B cell (primary cell): ENCODE data around the gene KRTDAP. TPM values are rescaled to one million over a fixed set of nuclear protein-coding genes. Genes with fewer than 3 reads are reported as not detected.

ENCODE experiments used
- ATAC-seq: fragments of 200-7000 bp; cut with Tn5 transposase; one replicate; pipeline ENCODE4 v1.10.0; 2021; ENCODE audit warnings: low read depth, mild to moderate bottlenecking, moderate number of reproducible peaks, moderate library complexity
- CTCF ChIA-PET: fragments of 350-600 bp; sonication (Branson Sonifier 250); formaldehyde crosslinking; loops from one replicate; lab custom pipeline; 2021; ENCODE audit warnings: antibody characterized with exemption, inconsistent platforms; lab: Charles Lee
- POLR2A ChIA-PET: fragments of 350-600 bp; sonication (Branson Sonifier 250); formaldehyde crosslinking; loops from one replicate; lab custom pipeline; 2021; ENCODE audit warnings: antibody characterized with exemption; lab: Charles Lee
- DNase-seq: peaks from one replicate; pipeline ENCODE4 v3.0.0; 2013
- H2AFZ ChIP-seq: 2 replicates; pipeline ENCODE4 v1.6.1; 2012; ENCODE audit warnings: mild to moderate bottlenecking, low read depth, low read length; ENCODE audit not compliant: insufficient read depth, poor library complexity, severe bottlenecking
- H3K27ac ChIP-seq, 2 donors: 1 replicate in 1 of 2; 2 replicates in 1 of 2; pipeline ENCODE4 v1.5.1; 2012 to 2013; ENCODE audit warnings: low read length in 2 of 2, mild to moderate bottlenecking in 2 of 2, moderate library complexity in 1 of 2
- H3K27me3 ChIP-seq, 4 experiments: fragments of 200-600 bp in 1 of 4; sonication (generic) in 1 of 4; replicated peaks in 1 of 4; 1 replicate in 2 of 4; 2 replicates in 2 of 4; pipeline versions ENCODE4 v1.6.1 to v1.7.0; 2013 to 2016; ENCODE audit warnings: low read length in 3 of 4, mild to moderate bottlenecking in 2 of 4, mixed read lengths in 1 of 4, moderate library complexity in 1 of 4; ENCODE audit not compliant: insufficient read depth in 4 of 4, control insufficient read depth in 3 of 4; ENCODE audit errors: control extremely low read depth in 1 of 4
- H3K36me3 ChIP-seq, 2 experiments: replicated peaks in 1 of 2; 1 replicate in 1 of 2; 2 replicates in 1 of 2; pipeline versions ENCODE4 v1.6.1 to v1.7.1; 2013; ENCODE audit warnings: low read length in 1 of 2; ENCODE audit not compliant: insufficient read depth in 2 of 2, control insufficient read depth in 1 of 2; ENCODE audit errors: control extremely low read depth in 1 of 2, extremely low read depth in 1 of 2
- H3K4me1 ChIP-seq, 2 donors: fragments of 200-600 bp in 1 of 2; sonication (generic) in 1 of 2; 1 replicate in 1 of 2; 2 replicates in 1 of 2; pipeline versions ENCODE4 v1.5.1 to v1.6.1; 2013 to 2017; ENCODE audit warnings: low read length in 2 of 2; ENCODE audit not compliant: control insufficient read depth in 2 of 2, insufficient read depth in 2 of 2
- H3K4me2 ChIP-seq: replicated peaks from 2 replicates; pipeline ENCODE3; 2012; ENCODE audit warnings: mild to moderate bottlenecking, low read depth, low read length; ENCODE audit not compliant: poor library complexity, severe bottlenecking
- H3K4me3 ChIP-seq, 5 experiments: fragments of 200-600 bp in 1 of 5; sonication (generic) in 1 of 5; 1 replicate in 3 of 5; 2 replicates in 2 of 5; pipeline versions ENCODE4 v1.5.1 to v1.7.0; 2011 to 2016; ENCODE audit warnings: low read length in 4 of 5, mild to moderate bottlenecking in 4 of 5, low read depth in 2 of 5, control low read depth in 1 of 5, moderate library complexity in 1 of 5; ENCODE audit not compliant: insufficient read depth in 1 of 5; ENCODE audit errors: control extremely low read depth in 1 of 5, extremely low read depth in 1 of 5
- H3K79me2 ChIP-seq: fragments of 200-600 bp; sonication (generic); one replicate; pipeline ENCODE4 v1.6.0; 2016; ENCODE audit warnings: low read length; ENCODE audit not compliant: control insufficient read depth, insufficient read depth
- H3K9ac ChIP-seq: fragments of 200-600 bp; sonication (generic); 2 replicates; pipeline ENCODE4 v1.6.1; 2017; ENCODE audit warnings: mild to moderate bottlenecking, low read length, moderate library complexity
- H3K9me3 ChIP-seq, 3 donors: one replicate each; pipeline versions ENCODE4 v1.6.1 to v1.7.1; 2013; ENCODE audit warnings: low read length in 2 of 3; ENCODE audit not compliant: control insufficient read depth in 2 of 3, insufficient read depth in 1 of 3; ENCODE audit errors: control extremely low read depth in 1 of 3
- H4K20me1 ChIP-seq: 2 replicates; pipeline ENCODE4 v1.6.0; 2012; ENCODE audit warnings: mild to moderate bottlenecking, low read length; ENCODE audit not compliant: insufficient read depth, control insufficient read depth, poor library complexity, severe bottlenecking
- H3K27ac Mint-ChIP-seq: one replicate; pipeline ENCODE4 v1.8.0; 2021; ENCODE audit warnings: mixed read lengths
- H3K27me3 Mint-ChIP-seq: one replicate; pipeline ENCODE4 v1.8.0; 2021; ENCODE audit warnings: mixed read lengths
- H3K4me1 Mint-ChIP-seq: one replicate; pipeline ENCODE4 v1.8.0; 2021; ENCODE audit warnings: mixed read lengths
- H3K4me3 Mint-ChIP-seq: one replicate; pipeline ENCODE4 v1.8.0; 2021; ENCODE audit warnings: mixed read lengths
- H3K9me3 Mint-ChIP-seq: one replicate; pipeline ENCODE4 v1.8.0; 2022; ENCODE audit warnings: mixed read lengths; ENCODE audit not compliant: insufficient read depth
- EZH2 ChIP-seq: IDR thresholded peaks from 2 replicates; pipeline ENCODE4 v1.6.1; 2012; ENCODE audit warnings: borderline replicate concordance, low read depth, mild to moderate bottlenecking, moderate library complexity, low read length; ENCODE audit not compliant: insufficient read depth, poor library complexity, severe bottlenecking
- WGBS: methylation state at CpG from one replicate; pipeline ENCODE4 v1.1.5; 2013; ENCODE audit warnings: missing lambda C conversion rate; ENCODE audit not compliant: insufficient coverage; 5-methylcytosine and 5-hydroxymethylcytosine counted together
- intact Hi-C: fragments of 100-400 bp; cut with micrococcal nuclease; formaldehyde crosslinking; loops from one replicate; pipeline ENCODE4 v1.10.0; 2022
- polyA plus RNA-seq: library from polyadenylated mRNA; depleted of rRNA; stranded (reverse); fragments of >200 nt; gene quantifications from 2 replicates; pipeline ENCODE4 v1.2.3, GENCODE V29; 2012
- total RNA-seq, 2 donors: library from RNA; stranded (reverse); fragments of 120-200 nt in 1 of 2; gene quantifications; 1 replicate in 1 of 2; 2 replicates in 1 of 2; pipeline versions ENCODE4 v1.2.3 to v1.2.4, GENCODE V29; 2013 to 2022
- TF ChIP-seq, protein P1 (sequence below): fragments of 200-600 bp; IDR thresholded peaks from one replicate; pipeline ENCODE4 v1.8.0; 2022; ENCODE audit warnings: antibody characterized with exemption, mild to moderate bottlenecking

The KRTDAP gene
- total and polyA plus RNA-seq, 2 donors (not counting 1 experiment from before 2014, with no cell fraction given): not detected

GRCh38 chr19:35461060-35461459, 29.2 kb downstream of the KRTDAP start:
- Histone ChIP-seq H3K4me1 (peaks cover 72 to 81% of the 10 kb centered on the region in 2 donors), H3K4me2 (peak overlapping the region; percentile 26), H4K20me1 (no peaks in the 10 kb centered on the region), H3K9me3 (no peaks in the 10 kb centered on the region), H2AFZ (no peak overlapping the region), H3K4me3 (no peak overlapping the region), H3K27ac (no peak overlapping the region), H3K9ac (no peak overlapping the region), H3K79me2 (no peaks in the 10 kb centered on the region), H3K36me3 (no peaks in the 10 kb centered on the region), H3K27me3 (no peaks in the 10 kb centered on the region)
- no peaks in the 10 kb centered on the region for H3K27me3 Mint-ChIP-seq
- ChIA-PET POLR2A (interaction anchor here (0.6 to 0.7 kb wide), 2 partner anchors 34 to 144 kb away, joined by 4 read pairs; no protein-coding TSS in a partner anchor), CTCF (interaction anchor here (0.8 to 3.4 kb wide), 4 partner anchors 8 to 319 kb away, joined by 3 to 20 read pairs (median 13); no protein-coding TSS in a partner anchor)
- ATAC-seq: no peak
- TF ChIP-seq, protein P1, sequence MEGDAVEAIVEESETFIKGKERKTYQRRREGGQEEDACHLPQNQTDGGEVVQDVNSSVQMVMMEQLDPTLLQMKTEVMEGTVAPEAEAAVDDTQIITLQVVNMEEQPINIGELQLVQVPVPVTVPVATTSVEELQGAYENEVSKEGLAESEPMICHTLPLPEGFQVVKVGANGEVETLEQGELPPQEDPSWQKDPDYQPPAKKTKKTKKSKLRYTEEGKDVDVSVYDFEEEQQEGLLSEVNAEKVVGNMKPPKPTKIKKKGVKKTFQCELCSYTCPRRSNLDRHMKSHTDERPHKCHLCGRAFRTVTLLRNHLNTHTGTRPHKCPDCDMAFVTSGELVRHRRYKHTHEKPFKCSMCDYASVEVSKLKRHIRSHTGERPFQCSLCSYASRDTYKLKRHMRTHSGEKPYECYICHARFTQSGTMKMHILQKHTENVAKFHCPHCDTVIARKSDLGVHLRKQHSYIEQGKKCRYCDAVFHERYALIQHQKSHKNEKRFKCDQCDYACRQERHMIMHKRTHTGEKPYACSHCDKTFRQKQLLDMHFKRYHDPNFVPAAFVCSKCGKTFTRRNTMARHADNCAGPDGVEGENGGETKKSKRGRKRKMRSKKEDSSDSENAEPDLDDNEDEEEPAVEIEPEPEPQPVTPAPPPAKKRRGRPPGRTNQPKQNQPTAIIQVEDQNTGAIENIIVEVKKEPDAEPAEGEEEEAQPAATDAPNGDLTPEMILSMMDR: no peak
- no peak for TF ChIP-seq EZH2
- 80% methylated on average over 4 of the region's 9 CpGs for WGBS
- H3K4me3 Mint-ChIP-seq: peak overlapping the region; percentile 62
- H3K4me1 Mint-ChIP-seq: peaks cover 72% of the 10 kb centered on the region
- no peaks in the 10 kb centered on the region for H3K9me3 Mint-ChIP-seq
- peak overlapping the region; percentile 74 for H3K27ac Mint-ChIP-seq
- DNase-seq: no peak
- intact Hi-C loops: loop anchor here (10.0 kb wide), 1 partner anchor 306 kb away; the partner anchor contains the start of gene FXYD5

- H3K4me3 Mint-ChIP-seq: peak overlapping the region; percentile 62
- H3K4me1 ChIP-seq: peaks cover 76 to 86% of the 10 kb centered on the region in 2 donors
Observed at GRCh38 chr19:35460608-35461007, 29.7 kb downstream of the KRTDAP start.

More at GRCh38 chr19:35460608-35461007, 29.7 kb downstream of the KRTDAP start:
- Mint-ChIP-seq H3K27ac (peak overlapping the region; percentile 74), H3K4me1 (peaks cover 77% of the 10 kb centered on the region), H3K27me3 (no peaks in the 10 kb centered on the region), H3K9me3 (no peaks in the 10 kb centered on the region)
- no peak overlapping the region for H2AFZ ChIP-seq
- DNase-seq: peak; percentile 33
- no peaks in the 10 kb centered on the region for H3K27me3 ChIP-seq
- peak overlapping the region; percentile 26 for H3K4me2 ChIP-seq
- ChIA-PET CTCF (interaction anchor here (0.7 to 3.4 kb wide), 9 partner anchors 8 to 319 kb away, joined by 3 to 20 read pairs (median 4); no protein-coding TSS in a partner anchor), POLR2A (interaction anchor here (0.6 to 1.7 kb wide), 2 partner anchors 35 to 143 kb away, joined by 3 to 4 read pairs; no protein-coding TSS in a partner anchor)
- no peaks in the 10 kb centered on the region for H3K79me2 ChIP-seq
- WGBS: 79% methylated on average over 4 of the region's 10 CpGs
- no peak overlapping the region for H3K4me3 ChIP-seq
- H3K9me3 ChIP-seq: no peaks in the 10 kb centered on the region
- ATAC-seq: no peak
- no peaks in the 10 kb centered on the region for H4K20me1 ChIP-seq
- no peak overlapping the region for H3K27ac ChIP-seq
- no peak for TF ChIP-seq EZH2
- TF ChIP-seq, protein P1: no peak
- H3K9ac ChIP-seq: no peak overlapping the region
- intact Hi-C loops: loop anchor here (10.0 kb wide), 1 partner anchor 306 kb away; the partner anchor contains the start of gene FXYD5
- no peaks in the 10 kb centered on the region for H3K36me3 ChIP-seq
